ENCODE results near the gene RFNG. TPM values are rescaled to one million over a fixed set of nuclear protein-coding genes. Genes with fewer than 3 reads are reported as not detected.

RFNG gene
- total RNA-seq, 2 donors from 2014 or later: 39.9 to 45.3 TPM

GRCh38 chr17:82019690-82020571 is 31.7 kb downstream of the RFNG start:
- no peak for DNase-seq (ENCODE audit: low spot score)
- Histone ChIP-seq H3K27me3 (replicated peaks; ENCODE audit: insufficient read depth) (no peaks in the 10 kb centered on the region), H3K4me1 (ENCODE audit: control insufficient read depth in 1 of 2, low read depth in 2 of 2) (peaks cover 14 to 23% of the 10 kb centered on the region in 2 donors), H3K36me3 (no peaks in the 10 kb centered on the region), H3K4me3 (no peak overlapping the region), H3K27ac (no peak overlapping the region), H3K9me3 (no peaks in the 10 kb centered on the region)
- peak; percentile 63 for TF ChIP-seq CTCF (IDR thresholded peaks at IDR 0.05)
- no peak for ATAC-seq (ENCODE audit: insufficient number of reproducible peaks, low FRiP score, low read depth)

GRCh38 chr17:82018989-82019689 is 32.5 kb downstream of the RFNG start:
- H3K9me3 ChIP-seq: no peaks in the 10 kb centered on the region
- H3K27ac ChIP-seq: no peak overlapping the region
- ATAC-seq (ENCODE audit: insufficient number of reproducible peaks, low FRiP score, low read depth): no peak
- no peak overlapping the region for H3K4me3 ChIP-seq
- H3K27me3 ChIP-seq (replicated peaks; ENCODE audit: insufficient read depth): no peaks in the 10 kb centered on the region
- no peaks in the 10 kb centered on the region for H3K36me3 ChIP-seq
- H3K4me1 ChIP-seq (ENCODE audit: control insufficient read depth in 1 of 2, low read depth in 2 of 2): peaks cover 14 to 20% of the 10 kb centered on the region in 2 donors
- DNase-seq (ENCODE audit: low spot score): no peak
- no peak for TF ChIP-seq CTCF (IDR thresholded peaks at IDR 0.05)

DNA sequence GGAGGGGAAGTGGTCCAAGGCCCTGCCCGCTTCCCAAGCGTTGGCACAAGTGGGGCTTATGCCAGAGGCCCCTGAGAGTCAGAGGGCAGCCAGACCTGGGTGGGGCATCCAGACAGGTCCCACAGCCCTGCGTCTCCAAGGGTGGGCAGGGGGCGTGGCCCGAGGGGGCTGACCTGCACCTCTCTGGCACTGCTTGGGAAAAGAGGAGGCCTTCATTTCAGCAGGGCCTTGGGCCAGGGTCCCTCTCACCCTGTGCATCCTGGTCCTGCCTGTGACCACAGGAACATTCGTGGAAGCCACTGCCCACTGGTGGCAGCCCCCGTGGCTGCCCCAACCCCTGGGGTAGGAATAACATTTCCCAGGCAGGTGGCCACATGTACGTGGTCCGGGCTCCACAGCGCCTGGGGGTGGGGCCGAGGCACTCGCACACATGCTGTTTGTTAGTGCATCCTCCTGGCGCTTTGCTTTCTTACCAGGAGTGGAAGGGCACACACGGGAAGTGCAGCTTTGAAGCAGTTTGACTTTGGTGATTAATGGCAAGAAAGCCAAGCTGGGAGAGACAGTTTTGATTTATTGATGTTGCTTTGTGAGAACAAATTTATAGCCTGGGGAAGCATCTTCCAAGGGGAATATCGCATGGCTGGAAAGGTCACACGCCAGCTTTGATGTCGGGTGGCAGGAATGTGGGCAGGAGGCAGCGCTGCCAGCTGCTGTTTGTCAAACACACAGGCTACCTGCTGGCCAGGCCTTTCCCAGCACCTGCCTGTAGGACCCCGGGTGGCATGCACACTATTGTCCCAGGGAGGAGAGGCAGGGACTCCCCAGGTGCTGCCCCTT is 33.2 kb downstream of the RFNG start:
- no peaks in the 10 kb centered on the region for H3K9me3 ChIP-seq
- no peak overlapping the region for H3K4me3 ChIP-seq
- H3K4me1 ChIP-seq (ENCODE audit: control insufficient read depth in 1 of 2, low read depth in 2 of 2): peaks cover 10 to 19% of the 10 kb centered on the region in 2 donors
- H3K36me3 ChIP-seq: no peaks in the 10 kb centered on the region
- no peak for TF ChIP-seq CTCF (IDR thresholded peaks at IDR 0.05)
- H3K27ac ChIP-seq: no peak overlapping the region
- DNase-seq (ENCODE audit: low spot score) (no peak), ATAC-seq (ENCODE audit: insufficient number of reproducible peaks, low FRiP score, low read depth) (no peak)
- no peaks in the 10 kb centered on the region for H3K27me3 ChIP-seq (replicated peaks; ENCODE audit: insufficient read depth)

- no peak for TF ChIP-seq CTCF (IDR thresholded peaks at IDR 0.05)
- Histone ChIP-seq H3K27me3 (replicated peaks; ENCODE audit: insufficient read depth) (no peaks in the 10 kb centered on the region), H3K4me3 (no peak overlapping the region), H3K36me3 (no peaks in the 10 kb centered on the region), H3K4me1 (ENCODE audit: control insufficient read depth in 1 of 2, low read depth in 2 of 2) (peaks cover 11 to 26% of the 10 kb centered on the region in 2 donors), H3K9me3 (no peaks in the 10 kb centered on the region), H3K27ac (no peak overlapping the region)
- DNase-seq (ENCODE audit: low spot score): no peak
- no peak for ATAC-seq (ENCODE audit: insufficient number of reproducible peaks, low FRiP score, low read depth)
Measured at GRCh38 chr17:82017612-82018151, 33.9 kb downstream of the RFNG start.

All from thoracic aorta (tissue), 2 donors.